ENCODE results near the gene PDXK. TPM values are rescaled to one million over a fixed set of nuclear protein-coding genes. Genes with fewer than 3 reads are reported as not detected.

Gene PDXK
- total and polyA plus RNA-seq, 2 of the 13 experiments (the other 11 are each of a cell fraction or from before 2014, with no cell fraction given): 114 to 184 TPM

DNA sequence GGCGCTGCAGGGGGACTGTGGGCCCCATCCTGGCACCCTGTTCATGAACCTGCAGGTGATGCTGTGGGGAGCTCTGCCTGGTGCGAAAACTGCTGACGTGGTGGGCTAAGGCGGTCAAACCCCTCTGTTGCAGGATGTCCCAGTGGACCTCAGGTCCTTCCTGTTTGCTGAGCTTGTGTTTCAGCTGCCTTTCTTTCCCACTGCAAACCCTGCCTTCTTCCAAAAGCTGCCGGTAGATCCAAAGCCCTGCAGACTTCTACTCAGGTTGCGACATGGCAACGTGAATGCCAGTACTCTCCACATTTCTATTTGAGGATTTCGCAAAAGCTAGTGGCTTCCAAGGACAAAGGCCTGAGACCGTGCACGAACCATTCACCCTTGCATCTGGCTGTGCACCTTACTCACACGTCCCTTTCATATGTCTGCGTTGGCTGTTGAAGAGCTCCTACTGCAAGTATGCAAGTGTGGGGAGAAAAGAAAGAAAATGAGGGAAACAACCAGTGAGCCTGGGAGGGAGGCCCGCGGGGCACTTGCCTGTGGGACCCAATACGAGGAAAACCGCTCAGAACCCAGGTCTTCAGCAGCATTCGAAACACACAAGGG is 64.3 kb downstream of the PDXK start (continued):
- TF ChIP-seq, protein P1, sequence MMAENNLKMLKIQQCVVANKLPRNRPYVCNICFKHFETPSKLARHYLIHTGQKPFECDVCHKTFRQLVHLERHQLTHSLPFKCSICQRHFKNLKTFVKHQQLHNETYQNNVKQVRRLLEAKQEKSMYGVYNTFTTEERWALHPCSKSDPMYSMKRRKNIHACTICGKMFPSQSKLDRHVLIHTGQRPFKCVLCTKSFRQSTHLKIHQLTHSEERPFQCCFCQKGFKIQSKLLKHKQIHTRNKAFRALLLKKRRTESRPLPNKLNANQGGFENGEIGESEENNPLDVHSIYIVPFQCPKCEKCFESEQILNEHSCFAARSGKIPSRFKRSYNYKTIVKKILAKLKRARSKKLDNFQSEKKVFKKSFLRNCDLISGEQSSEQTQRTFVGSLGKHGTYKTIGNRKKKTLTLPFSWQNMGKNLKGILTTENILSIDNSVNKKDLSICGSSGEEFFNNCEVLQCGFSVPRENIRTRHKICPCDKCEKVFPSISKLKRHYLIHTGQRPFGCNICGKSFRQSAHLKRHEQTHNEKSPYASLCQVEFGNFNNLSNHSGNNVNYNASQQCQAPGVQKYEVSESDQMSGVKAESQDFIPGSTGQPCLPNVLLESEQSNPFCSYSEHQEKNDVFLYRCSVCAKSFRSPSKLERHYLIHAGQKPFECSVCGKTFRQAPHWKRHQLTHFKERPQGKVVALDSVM (CRISPR knock-in tag; IDR thresholded peaks at IDR 0.05): 0 out of 2 replicates have a peak, but pooled peaks have one; percentile 43
- no peak for TF ChIP-seq ZNF841 (CRISPR knock-in tag; IDR thresholded peaks at IDR 0.05; ENCODE audit: borderline replicate concordance)
- TF ChIP-seq SPEN (CRISPR knock-in tag; IDR thresholded peaks at IDR 0.05; ENCODE audit: low read depth): peak; percentile 59; the same call in 1 of the 2 replicates
- no peak for TF ChIP-seq HMGA1 (CRISPR knock-in tag; conservative IDR thresholded peaks at IDR 0.05)
- TF ChIP-seq, protein P2, sequence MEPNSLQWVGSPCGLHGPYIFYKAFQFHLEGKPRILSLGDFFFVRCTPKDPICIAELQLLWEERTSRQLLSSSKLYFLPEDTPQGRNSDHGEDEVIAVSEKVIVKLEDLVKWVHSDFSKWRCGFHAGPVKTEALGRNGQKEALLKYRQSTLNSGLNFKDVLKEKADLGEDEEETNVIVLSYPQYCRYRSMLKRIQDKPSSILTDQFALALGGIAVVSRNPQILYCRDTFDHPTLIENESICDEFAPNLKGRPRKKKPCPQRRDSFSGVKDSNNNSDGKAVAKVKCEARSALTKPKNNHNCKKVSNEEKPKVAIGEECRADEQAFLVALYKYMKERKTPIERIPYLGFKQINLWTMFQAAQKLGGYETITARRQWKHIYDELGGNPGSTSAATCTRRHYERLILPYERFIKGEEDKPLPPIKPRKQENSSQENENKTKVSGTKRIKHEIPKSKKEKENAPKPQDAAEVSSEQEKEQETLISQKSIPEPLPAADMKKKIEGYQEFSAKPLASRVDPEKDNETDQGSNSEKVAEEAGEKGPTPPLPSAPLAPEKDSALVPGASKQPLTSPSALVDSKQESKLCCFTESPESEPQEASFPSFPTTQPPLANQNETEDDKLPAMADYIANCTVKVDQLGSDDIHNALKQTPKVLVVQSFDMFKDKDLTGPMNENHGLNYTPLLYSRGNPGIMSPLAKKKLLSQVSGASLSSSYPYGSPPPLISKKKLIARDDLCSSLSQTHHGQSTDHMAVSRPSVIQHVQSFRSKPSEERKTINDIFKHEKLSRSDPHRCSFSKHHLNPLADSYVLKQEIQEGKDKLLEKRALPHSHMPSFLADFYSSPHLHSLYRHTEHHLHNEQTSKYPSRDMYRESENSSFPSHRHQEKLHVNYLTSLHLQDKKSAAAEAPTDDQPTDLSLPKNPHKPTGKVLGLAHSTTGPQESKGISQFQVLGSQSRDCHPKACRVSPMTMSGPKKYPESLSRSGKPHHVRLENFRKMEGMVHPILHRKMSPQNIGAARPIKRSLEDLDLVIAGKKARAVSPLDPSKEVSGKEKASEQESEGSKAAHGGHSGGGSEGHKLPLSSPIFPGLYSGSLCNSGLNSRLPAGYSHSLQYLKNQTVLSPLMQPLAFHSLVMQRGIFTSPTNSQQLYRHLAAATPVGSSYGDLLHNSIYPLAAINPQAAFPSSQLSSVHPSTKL (CRISPR knock-in tag; IDR thresholded peaks at IDR 0.05): peak; percentile 92
- TF ChIP-seq, protein P3, sequence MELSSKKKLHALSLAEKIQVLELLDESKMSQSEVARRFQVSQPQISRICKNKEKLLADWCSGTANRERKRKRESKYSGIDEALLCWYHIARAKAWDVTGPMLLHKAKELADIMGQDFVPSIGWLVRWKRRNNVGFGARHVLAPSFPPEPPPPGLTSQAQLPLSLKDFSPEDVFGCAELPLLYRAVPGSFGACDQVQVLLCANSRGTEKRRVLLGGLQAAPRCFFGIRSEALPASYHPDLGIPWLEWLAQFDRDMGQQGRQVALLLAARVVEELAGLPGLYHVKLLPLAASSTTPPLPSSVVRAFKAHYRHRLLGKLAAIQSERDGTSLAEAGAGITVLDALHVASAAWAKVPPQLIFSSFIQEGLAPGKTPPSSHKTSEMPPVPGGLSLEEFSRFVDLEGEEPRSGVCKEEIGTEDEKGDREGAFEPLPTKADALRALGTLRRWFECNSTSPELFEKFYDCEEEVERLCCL (CRISPR knock-in tag; IDR thresholded peaks at IDR 0.05; ENCODE audit: borderline replicate concordance): peak; percentile 61; the same call in 1 of the 2 replicates
- no peak for TF ChIP-seq FOSL1 (CRISPR knock-in tag; IDR thresholded peaks at IDR 0.05; ENCODE audit: borderline replicate concordance)
- TF ChIP-seq, protein P4, sequence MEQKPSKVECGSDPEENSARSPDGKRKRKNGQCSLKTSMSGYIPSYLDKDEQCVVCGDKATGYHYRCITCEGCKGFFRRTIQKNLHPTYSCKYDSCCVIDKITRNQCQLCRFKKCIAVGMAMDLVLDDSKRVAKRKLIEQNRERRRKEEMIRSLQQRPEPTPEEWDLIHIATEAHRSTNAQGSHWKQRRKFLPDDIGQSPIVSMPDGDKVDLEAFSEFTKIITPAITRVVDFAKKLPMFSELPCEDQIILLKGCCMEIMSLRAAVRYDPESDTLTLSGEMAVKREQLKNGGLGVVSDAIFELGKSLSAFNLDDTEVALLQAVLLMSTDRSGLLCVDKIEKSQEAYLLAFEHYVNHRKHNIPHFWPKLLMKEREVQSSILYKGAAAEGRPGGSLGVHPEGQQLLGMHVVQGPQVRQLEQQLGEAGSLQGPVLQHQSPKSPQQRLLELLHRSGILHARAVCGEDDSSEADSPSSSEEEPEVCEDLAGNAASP (CRISPR knock-in tag; IDR thresholded peaks at IDR 0.05; ENCODE audit: borderline replicate concordance): peak; percentile 94
- TF ChIP-seq TGIF2 (CRISPR knock-in tag; IDR thresholded peaks at IDR 0.05): peak; percentile 69
- no peak for TF ChIP-seq ZNF557 (CRISPR knock-in tag; IDR thresholded peaks at IDR 0.05)
- no peak for TF ChIP-seq ARHGAP35 (CRISPR knock-in tag; IDR thresholded peaks at IDR 0.05; ENCODE audit: borderline replicate concordance)
- TF ChIP-seq HDAC2 (CRISPR knock-in tag; IDR thresholded peaks at IDR 0.05): peak; percentile 96
- TF ChIP-seq TCF7L2 (IDR thresholded peaks at IDR 0.05; ENCODE audit: low read depth, low read length): no peak
- peak; percentile 88 for TF ChIP-seq ZNF20 (CRISPR knock-in tag; IDR thresholded peaks at IDR 0.05)
- peak; percentile 73; the same call in 1 of the 2 replicates for TF ChIP-seq ZNF556 (CRISPR knock-in tag; IDR thresholded peaks at IDR 0.05; ENCODE audit: borderline replicate concordance)
- TF ChIP-seq, protein P5, sequence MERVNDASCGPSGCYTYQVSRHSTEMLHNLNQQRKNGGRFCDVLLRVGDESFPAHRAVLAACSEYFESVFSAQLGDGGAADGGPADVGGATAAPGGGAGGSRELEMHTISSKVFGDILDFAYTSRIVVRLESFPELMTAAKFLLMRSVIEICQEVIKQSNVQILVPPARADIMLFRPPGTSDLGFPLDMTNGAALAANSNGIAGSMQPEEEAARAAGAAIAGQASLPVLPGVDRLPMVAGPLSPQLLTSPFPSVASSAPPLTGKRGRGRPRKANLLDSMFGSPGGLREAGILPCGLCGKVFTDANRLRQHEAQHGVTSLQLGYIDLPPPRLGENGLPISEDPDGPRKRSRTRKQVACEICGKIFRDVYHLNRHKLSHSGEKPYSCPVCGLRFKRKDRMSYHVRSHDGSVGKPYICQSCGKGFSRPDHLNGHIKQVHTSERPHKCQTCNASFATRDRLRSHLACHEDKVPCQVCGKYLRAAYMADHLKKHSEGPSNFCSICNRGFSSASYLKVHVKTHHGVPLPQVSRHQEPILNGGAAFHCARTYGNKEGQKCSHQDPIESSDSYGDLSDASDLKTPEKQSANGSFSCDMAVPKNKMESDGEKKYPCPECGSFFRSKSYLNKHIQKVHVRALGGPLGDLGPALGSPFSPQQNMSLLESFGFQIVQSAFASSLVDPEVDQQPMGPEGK (CRISPR knock-in tag; IDR thresholded peaks at IDR 0.05): peak; percentile 41
- TF ChIP-seq, protein P6, sequence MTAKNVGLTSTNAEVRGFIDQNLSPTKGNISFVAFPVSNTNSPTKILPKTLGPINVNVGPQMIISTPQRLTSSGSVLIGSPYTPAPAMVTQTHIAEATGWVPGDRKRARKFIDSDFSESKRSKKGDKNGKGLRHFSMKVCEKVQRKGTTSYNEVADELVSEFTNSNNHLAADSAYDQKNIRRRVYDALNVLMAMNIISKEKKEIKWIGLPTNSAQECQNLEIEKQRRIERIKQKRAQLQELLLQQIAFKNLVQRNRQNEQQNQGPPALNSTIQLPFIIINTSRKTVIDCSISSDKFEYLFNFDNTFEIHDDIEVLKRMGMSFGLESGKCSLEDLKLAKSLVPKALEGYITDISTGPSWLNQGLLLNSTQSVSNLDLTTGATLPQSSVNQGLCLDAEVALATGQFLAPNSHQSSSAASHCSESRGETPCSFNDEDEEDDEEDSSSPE (CRISPR knock-in tag; IDR thresholded peaks at IDR 0.05): peak; percentile 82

All from HepG2 (cell line).